Measurements from ENCODE around the gene UBE2E2. TPM values are rescaled to one million over a fixed set of nuclear protein-coding genes. Genes with fewer than 3 reads are reported as not detected.
A peak's percentile ranks its signal among the peaks of the same experiment; 100 is the strongest.

The UBE2E2 gene
- total and polyA plus RNA-seq, 2 experiments from 2014 or later: 29.0 to 75.4 TPM

DNA sequence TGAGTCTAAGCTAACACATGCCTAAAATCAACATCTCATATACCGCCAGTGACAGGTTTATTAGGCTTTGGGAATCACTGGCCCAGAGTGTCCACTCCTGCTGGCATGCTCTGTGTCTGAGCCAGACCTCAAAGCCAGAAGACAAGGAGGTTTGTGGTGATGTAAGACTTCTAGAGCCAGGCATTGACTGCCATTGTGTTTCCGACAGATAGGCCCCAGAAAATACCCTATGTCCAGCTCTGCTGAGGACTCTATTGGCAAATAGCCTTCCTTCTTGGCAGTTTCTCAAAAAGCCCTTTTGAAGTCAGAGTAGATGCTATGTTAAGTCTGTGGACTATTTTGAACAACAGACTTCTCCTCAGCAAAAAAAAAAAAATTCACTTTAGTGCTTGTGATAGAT is 420.7 kb downstream of the UBE2E2 start:
- H3K9ac ChIP-seq: no peak overlapping the region
- in situ Hi-C loops (cut with MboI): no loop called here
- WGBS, 2 experiments (ENCODE audit: low coverage in 1 of 2, low lambda C conversion rate in 2 of 2, missing lambda C conversion rate in 2 of 2): 77 to 82% methylated on average over 2 of the region's 2 CpGs
- no peaks in the 10 kb centered on the region for H3K27me3 ChIP-seq (replicated peaks; ENCODE audit: insufficient read depth)
- H3K27ac ChIP-seq: no peak overlapping the region
- no peak overlapping the region for H3K4me2 ChIP-seq (ENCODE audit: unreplicated experiment)
- H3K36me3 ChIP-seq (ENCODE audit: low read depth): no peaks in the 10 kb centered on the region
- H3F3A ChIP-seq (ENCODE audit: insufficient read depth): no peaks in the 10 kb centered on the region
- H2AFZ ChIP-seq: no peak overlapping the region
- H3K4me3 ChIP-seq: no peak overlapping the region
- H3K9me2 ChIP-seq (ENCODE audit: insufficient read depth): no peaks in the 10 kb centered on the region
- H3K4me1 ChIP-seq (ENCODE audit: insufficient read depth): no peaks in the 10 kb centered on the region
- H3K9me3 ChIP-seq (ENCODE audit: low read depth): no peaks in the 10 kb centered on the region
- TF ChIP-seq EZH2phosphoT487 (IDR thresholded peaks at IDR 0.05; ENCODE audit: insufficient read depth, low read depth): no peak
- TF ChIP-seq EZH2 (IDR thresholded peaks at IDR 0.05; ENCODE audit: insufficient read depth, poor library complexity, severe bottlenecking): no peak
- no peaks in the 10 kb centered on the region for H3K79me2 ChIP-seq (ENCODE audit: insufficient read depth)
- no peak for DNase-seq
- H4K20me1 ChIP-seq (ENCODE audit: insufficient read depth): no peaks in the 10 kb centered on the region

DNA sequence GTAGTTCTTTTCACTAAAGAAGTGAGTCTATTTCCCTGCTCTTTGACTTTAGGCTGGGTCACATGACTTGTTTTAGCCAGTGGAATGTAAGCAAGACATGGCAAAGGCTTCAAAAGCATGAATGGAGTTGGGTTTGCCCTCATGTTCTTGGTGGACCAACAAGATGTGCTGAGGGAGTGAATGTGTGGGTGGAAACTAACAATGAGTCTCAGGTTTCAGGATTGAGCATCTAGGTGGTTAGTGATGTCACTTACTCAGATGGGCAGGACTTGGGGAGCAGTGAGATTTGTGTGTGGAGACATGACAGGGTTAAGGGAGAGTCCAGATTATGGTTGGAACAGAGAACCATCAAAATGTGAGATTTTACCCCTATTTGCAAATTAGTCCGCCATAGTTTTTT is 421.2 kb downstream of the UBE2E2 start:
- DNase-seq: no peak

DNA sequence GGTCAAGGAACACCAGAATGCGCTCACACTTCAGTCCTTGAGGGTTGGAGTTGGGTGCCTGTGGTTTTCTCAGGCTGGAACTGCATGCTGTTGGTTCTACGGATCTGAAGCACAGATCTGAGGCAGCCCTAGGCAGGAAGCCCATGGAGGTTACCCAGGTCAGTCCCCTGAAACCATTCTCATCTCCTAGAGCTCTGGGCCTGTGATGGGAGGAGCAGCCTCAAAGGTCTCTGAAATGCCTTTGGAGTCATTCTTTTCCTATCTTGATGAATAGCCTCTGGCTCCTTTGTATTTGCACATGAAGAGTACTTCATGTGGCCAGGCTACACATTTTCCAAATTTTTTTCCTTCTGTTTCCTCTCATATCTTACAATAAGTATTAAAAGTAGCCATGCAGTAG is 423.3 kb downstream of the UBE2E2 start:
- Histone ChIP-seq H4K20me1 (ENCODE audit: insufficient read depth) (no peaks in the 10 kb centered on the region), H3K9ac (no peak overlapping the region), H3K4me1 (ENCODE audit: insufficient read depth) (peaks cover 4% of the 10 kb centered on the region; the same call in 1 of the 2 replicates), H3K9me3 (ENCODE audit: low read depth) (no peaks in the 10 kb centered on the region), H3K79me2 (ENCODE audit: insufficient read depth) (no peaks in the 10 kb centered on the region), H3K4me3 (no peak overlapping the region), H3K4me2 (ENCODE audit: unreplicated experiment) (no peak overlapping the region), H3F3A (ENCODE audit: insufficient read depth) (no peaks in the 10 kb centered on the region), H3K27me3 (replicated peaks; ENCODE audit: insufficient read depth) (no peaks in the 10 kb centered on the region), H2AFZ (no peak overlapping the region), H3K9me2 (ENCODE audit: insufficient read depth) (no peaks in the 10 kb centered on the region), H3K36me3 (ENCODE audit: low read depth) (no peaks in the 10 kb centered on the region), H3K27ac (no peak overlapping the region)
- DNase-seq: no peak
- TF ChIP-seq EZH2 (IDR thresholded peaks at IDR 0.05; ENCODE audit: insufficient read depth, poor library complexity, severe bottlenecking): no peak
- TF ChIP-seq EZH2phosphoT487 (IDR thresholded peaks at IDR 0.05; ENCODE audit: insufficient read depth, low read depth): no peak
- in situ Hi-C loops (cut with MboI): no loop called here
- 69 to 88% methylated on average over 2 of the region's 2 CpGs for WGBS, 2 experiments (ENCODE audit: low coverage in 1 of 2, low lambda C conversion rate in 2 of 2, missing lambda C conversion rate in 2 of 2)

More for the DNA sequence above, 421.2 kb downstream of the UBE2E2 start:
- H3K9ac ChIP-seq: no peak overlapping the region
- no peak overlapping the region for H3K4me3 ChIP-seq
- no peaks in the 10 kb centered on the region for H4K20me1 ChIP-seq (ENCODE audit: insufficient read depth)
- in situ Hi-C loops (cut with MboI): no loop called here
- no peaks in the 10 kb centered on the region for H3K27me3 ChIP-seq (replicated peaks; ENCODE audit: insufficient read depth)
- no peak overlapping the region for H3K27ac ChIP-seq
- TF ChIP-seq EZH2 (IDR thresholded peaks at IDR 0.05; ENCODE audit: insufficient read depth, poor library complexity, severe bottlenecking): no peak
- no peaks in the 10 kb centered on the region for H3K9me3 ChIP-seq (ENCODE audit: low read depth)
- no peaks in the 10 kb centered on the region for H3K36me3 ChIP-seq (ENCODE audit: low read depth)
- WGBS, 2 experiments (ENCODE audit: low coverage in 1 of 2, low lambda C conversion rate in 2 of 2, missing lambda C conversion rate in 2 of 2): 89 to 97% methylated on average over 1 of the region's 1 CpG
- H2AFZ ChIP-seq: no peak overlapping the region
- no peaks in the 10 kb centered on the region for H3K9me2 ChIP-seq (ENCODE audit: insufficient read depth)
- no peak overlapping the region for H3K4me2 ChIP-seq (ENCODE audit: unreplicated experiment)
- no peaks in the 10 kb centered on the region for H3K79me2 ChIP-seq (ENCODE audit: insufficient read depth)
- no peaks in the 10 kb centered on the region; the same call in 1 of the 2 replicates for H3K4me1 ChIP-seq (ENCODE audit: insufficient read depth)
- no peaks in the 10 kb centered on the region for H3F3A ChIP-seq (ENCODE audit: insufficient read depth)

DNA sequence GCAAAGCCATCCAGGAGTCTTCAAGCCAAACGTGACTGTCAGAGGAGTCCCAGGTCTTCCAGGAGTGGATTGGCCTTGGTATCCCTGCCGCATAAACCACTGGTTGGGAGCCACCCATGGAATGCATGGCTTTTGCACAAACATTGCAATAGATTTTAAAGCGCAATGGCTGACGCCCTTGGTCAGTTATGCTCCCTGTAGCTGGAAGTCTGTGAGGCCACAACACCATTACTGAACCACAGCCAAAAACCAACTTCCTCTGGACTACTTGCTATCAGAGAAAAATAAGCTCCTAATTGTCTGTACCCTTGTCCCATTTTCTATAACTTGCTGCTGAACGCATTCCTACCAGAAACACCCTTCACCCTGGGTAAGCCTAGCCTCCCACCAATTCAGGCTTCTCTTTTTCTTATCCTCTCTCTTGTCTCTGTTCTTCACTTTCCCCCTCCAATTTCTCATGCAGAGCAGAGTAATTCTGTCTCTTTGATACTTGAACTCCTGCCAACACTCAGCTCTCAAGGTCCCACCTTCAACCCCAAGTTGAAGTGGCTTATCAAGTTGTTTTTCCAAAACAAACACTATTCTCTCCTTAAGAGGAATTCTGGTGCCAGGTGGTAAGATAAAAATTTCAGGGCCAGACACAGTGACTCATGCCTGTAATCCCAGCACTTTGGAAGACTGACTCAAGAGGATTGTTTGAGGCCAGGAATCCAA is 426.2 kb downstream of the UBE2E2 start:
- no peak overlapping the region for H3K4me2 ChIP-seq (ENCODE audit: unreplicated experiment)
- WGBS, 2 experiments (ENCODE audit: low coverage in 1 of 2, low lambda C conversion rate in 2 of 2, missing lambda C conversion rate in 2 of 2): 90 to 92% methylated on average over 5 of the region's 5 CpGs
- H3K4me3 ChIP-seq: no peak overlapping the region
- peak; percentile 37 for DNase-seq
- no peaks in the 10 kb centered on the region for H3F3A ChIP-seq (ENCODE audit: insufficient read depth)
- H3K9me2 ChIP-seq (ENCODE audit: insufficient read depth): no peaks in the 10 kb centered on the region
- no peaks in the 10 kb centered on the region for H4K20me1 ChIP-seq (ENCODE audit: insufficient read depth)
- H3K27me3 ChIP-seq (replicated peaks; ENCODE audit: insufficient read depth): no peaks in the 10 kb centered on the region
- no peak overlapping the region for H3K9ac ChIP-seq
- in situ Hi-C loops (cut with MboI): no loop called here
- no peaks in the 10 kb centered on the region for H3K9me3 ChIP-seq (ENCODE audit: low read depth)
- H2AFZ ChIP-seq: no peak overlapping the region
- H3K36me3 ChIP-seq (ENCODE audit: low read depth): no peaks in the 10 kb centered on the region
- no peaks in the 10 kb centered on the region for H3K79me2 ChIP-seq (ENCODE audit: insufficient read depth)
- TF ChIP-seq EZH2 (IDR thresholded peaks at IDR 0.05; ENCODE audit: insufficient read depth, poor library complexity, severe bottlenecking) (no peak), EZH2phosphoT487 (IDR thresholded peaks at IDR 0.05; ENCODE audit: insufficient read depth, low read depth) (no peak)
- H3K4me1 ChIP-seq (ENCODE audit: insufficient read depth): peaks cover 4% of the 10 kb centered on the region; the same call in 1 of the 2 replicates
- no peak overlapping the region for H3K27ac ChIP-seq
